Measurements from ENCODE around the gene ACOX3.
"Not testable (repeated sequence)": the region's sequence is repeated elsewhere in the genome, so short reads cannot be mapped to it uniquely, and the experiment has no call there.

ACOX3 gene
- 9.4 to 15.7 (median 11.2) reads per million in 3 donors for total RNA-seq

DNA sequence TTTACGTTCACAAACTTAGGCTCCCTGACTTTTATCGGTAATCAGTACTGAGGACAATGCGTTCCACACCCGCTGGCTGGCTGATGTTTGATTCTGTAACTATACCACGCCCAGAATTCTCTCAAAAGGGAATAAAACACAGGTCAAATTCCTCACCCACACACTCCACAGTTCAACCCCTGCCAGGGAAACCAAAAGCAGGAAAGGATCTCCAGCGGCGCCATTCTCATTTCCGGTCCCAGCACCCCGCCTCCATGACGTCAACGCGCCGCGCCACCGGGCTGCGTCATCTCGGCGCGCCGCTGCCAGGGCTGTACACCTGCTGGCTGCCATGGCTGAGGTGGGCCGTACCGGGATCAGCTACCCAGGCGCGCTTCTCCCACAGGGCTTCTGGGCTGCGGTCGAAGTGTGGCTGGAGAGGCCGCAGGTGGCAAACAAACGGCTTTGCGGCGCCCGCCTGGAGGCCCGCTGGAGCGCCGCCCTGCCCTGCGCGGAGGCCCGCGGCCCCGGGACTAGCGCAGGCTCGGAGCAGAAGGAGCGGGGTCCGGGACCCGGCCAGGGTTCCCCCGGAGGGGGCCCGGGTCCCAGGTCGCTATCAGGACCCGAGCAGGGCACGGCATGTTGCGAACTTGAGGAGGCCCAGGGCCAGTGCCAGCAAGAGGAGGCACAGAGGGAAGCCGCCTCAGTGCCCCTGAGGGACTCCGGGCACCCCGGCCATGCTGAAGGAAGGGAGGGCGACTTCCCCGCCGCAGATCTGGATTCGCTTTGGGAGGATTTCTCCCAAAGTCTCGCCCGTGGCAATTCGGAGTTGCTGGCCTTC is at the start of gene ACOX3, which contains the start of gene TRMT44:
Gene ACOX3, minus strand, starts transcription at position 232 of the 820 bp plus-strand sequence. CDS start 24,202 bp downstream, outside the sequence.
Gene TRMT44, plus strand, starts transcription at position 286 of the 820 bp plus-strand sequence. Its CDS starts 46 bp downstream, at position 332.
- peak; percentile 91 to 92 (median 92) for DNase-seq
- H3K27ac ChIP-seq (ENCODE audit: insufficient read depth, low read length, poor library complexity, severe bottlenecking), result peak within 1 kb of the TSS; percentile 90
- H3K4me1 ChIP-seq (ENCODE audit: control insufficient read depth, insufficient read depth, low read length, poor library complexity, severe bottlenecking), result peaks cover 20% of the 10 kb centered on the region
- H3K4me3 ChIP-seq (ENCODE audit: insufficient read depth, low read depth, low read length, poor library complexity, severe bottlenecking), result peak within 1 kb of the TSS; percentile 88
- no peaks in the 10 kb centered on the region for H3K27me3 ChIP-seq (replicated peaks; ENCODE audit: control insufficient read depth, insufficient read depth, low read length, poor library complexity, severe bottlenecking)
- no peaks in the 10 kb centered on the region for H3K9me3 ChIP-seq (ENCODE audit: control insufficient read depth, low read length)
- no peaks in the 10 kb centered on the region for H3K36me3 ChIP-seq (ENCODE audit: control insufficient read depth, insufficient read depth, low read length)

DNA sequence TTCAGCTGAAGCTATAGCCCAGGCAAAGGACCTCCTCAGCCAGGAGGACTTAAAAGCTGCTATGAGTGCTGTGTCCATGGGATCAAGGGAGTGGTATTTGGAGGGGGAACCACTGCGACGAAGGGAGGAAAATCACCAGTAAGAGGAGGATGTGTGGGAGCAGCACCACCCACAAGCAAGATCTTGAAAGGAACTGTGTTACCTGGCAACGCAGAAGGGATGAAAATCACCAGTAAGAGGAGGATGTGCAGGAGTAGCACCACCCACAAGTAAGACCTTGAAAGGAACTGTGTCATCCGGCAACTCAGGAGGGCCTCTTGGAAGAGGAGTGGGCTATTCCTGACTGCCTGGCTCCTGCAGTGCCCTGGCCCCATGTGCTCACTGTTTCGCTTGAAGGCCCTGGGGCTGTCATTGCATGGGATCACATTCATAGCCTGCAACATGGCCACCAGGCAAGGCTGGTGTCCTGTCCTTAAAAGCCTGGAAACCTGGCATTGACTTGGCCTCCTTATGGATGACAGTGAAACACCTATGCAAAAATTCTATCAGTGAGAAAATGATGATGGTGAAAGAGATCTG is 48.4 kb upstream of the ACOX3 start:
- Histone ChIP-seq H3K4me1 (ENCODE audit: control insufficient read depth, insufficient read depth, low read length, poor library complexity, severe bottlenecking) (no peaks in the 10 kb centered on the region), H3K27ac (ENCODE audit: insufficient read depth, low read length, poor library complexity, severe bottlenecking) (no peak overlapping the region), H3K4me3 (ENCODE audit: insufficient read depth, low read depth, low read length, poor library complexity, severe bottlenecking) (no peak overlapping the region), H3K36me3 (ENCODE audit: control insufficient read depth, insufficient read depth, low read length) (no peaks in the 10 kb centered on the region), H3K9me3 (ENCODE audit: control insufficient read depth, low read length) (no peaks in the 10 kb centered on the region), H3K27me3 (replicated peaks; ENCODE audit: control insufficient read depth, insufficient read depth, low read length, poor library complexity, severe bottlenecking) (no peaks in the 10 kb centered on the region)
- DNase-seq, result no peak

DNA sequence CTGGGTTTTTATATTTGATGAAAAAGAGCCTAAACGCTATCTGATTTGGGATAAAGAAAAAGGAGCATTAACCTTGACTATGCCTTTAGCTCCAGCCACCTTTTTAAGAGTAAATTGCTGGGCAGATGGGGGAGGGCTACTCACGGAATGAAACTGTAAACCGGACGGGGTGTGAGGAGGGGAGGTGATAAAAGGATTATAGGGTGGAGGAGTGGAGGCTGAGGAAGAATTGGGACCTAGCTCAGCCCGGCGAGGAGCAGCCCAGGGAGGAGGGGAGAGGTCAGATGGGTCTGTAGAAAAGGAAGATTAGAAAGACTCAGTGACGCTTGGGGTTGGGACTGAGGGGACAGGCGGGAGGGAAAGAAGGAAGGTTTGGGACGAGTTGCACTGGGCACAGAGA is 46.1 kb upstream of the ACOX3 start:
- not testable (repeated sequence) for H3K4me3 ChIP-seq (ENCODE audit: insufficient read depth, low read depth, low read length, poor library complexity, severe bottlenecking); DNase-seq; H3K36me3 ChIP-seq (ENCODE audit: control insufficient read depth, insufficient read depth, low read length); H3K27me3 ChIP-seq (replicated peaks; ENCODE audit: control insufficient read depth, insufficient read depth, low read length, poor library complexity, severe bottlenecking); H3K9me3 ChIP-seq (ENCODE audit: control insufficient read depth, low read length); H3K4me1 ChIP-seq (ENCODE audit: control insufficient read depth, insufficient read depth, low read length, poor library complexity, severe bottlenecking); H3K27ac ChIP-seq (ENCODE audit: insufficient read depth, low read length, poor library complexity, severe bottlenecking)

DNA sequence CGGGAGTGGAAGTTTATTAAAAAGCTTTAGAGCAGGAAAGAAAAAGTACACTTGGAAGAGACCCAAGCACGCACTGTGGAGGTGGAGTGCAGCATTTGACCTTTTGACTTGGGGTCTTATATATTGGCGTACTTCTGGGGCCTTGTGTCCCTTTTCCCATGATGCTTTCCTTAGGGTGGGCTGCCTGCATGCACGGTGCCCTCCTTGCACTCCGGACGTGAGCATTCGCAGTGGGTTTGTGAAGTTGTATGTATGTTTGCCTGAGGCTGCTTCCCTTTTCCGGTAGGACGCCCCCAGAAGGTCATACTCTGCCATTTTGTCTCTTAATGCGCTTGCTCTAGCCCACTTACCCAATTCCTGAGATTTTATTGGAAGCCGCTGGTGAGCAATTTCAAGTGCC is 39.7 kb upstream of the ACOX3 start:
- no peaks in the 10 kb centered on the region for H3K27me3 ChIP-seq (replicated peaks; ENCODE audit: control insufficient read depth, insufficient read depth, low read length, poor library complexity, severe bottlenecking)

DNA sequence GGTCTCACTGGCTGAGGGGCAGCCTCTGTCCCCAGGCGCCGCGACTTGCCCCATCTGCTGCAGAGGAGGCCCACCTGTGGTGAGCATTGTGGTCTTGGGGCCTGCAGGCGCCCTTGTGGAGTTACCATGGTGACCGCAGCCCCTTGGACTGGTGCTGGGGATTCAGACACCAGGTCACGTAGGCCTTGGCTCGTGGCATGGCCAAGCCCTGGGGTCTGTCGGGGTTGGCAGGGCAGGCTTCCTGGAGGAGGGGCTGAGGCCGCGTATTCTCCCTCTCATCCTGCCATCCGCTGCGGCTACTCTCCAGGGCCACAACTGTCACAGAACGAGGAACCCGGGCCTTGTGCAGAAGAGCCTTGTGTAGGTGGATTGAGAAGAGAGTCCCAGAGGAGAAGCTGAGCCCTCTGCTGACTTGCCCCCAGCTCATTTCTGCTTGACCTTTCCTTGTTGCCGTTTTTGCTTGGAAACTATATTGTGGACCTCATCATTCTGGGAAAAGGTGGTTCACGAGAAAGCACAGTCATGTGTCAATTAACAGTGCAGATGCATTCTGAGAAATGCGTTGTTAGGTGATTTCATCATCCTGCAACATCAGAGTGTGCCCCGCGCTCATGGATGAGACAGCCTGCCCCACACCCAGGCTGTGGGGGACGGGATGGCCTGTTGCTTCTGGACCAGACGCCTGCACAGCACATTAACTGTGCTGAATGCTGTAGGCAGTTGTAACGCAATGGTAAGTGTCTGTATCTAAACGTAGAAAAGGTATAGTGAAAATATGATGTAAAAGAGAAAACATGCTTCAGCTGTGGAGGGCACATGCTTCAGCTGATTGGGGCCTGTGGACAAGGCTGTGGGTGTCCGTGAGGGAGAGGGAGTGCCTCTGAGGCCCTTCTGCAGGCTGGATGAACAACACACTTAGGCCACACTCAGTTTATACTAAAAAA is 38.5 kb upstream of the ACOX3 start:
- no peak for DNase-seq
- Histone ChIP-seq H3K27ac (ENCODE audit: insufficient read depth, low read length, poor library complexity, severe bottlenecking) (no peak overlapping the region), H3K4me3 (ENCODE audit: insufficient read depth, low read depth, low read length, poor library complexity, severe bottlenecking) (no peak overlapping the region), H3K36me3 (ENCODE audit: control insufficient read depth, insufficient read depth, low read length) (peaks cover 16% of the 10 kb centered on the region), H3K9me3 (ENCODE audit: control insufficient read depth, low read length) (no peaks in the 10 kb centered on the region), H3K4me1 (ENCODE audit: control insufficient read depth, insufficient read depth, low read length, poor library complexity, severe bottlenecking) (no peaks in the 10 kb centered on the region), H3K27me3 (replicated peaks; ENCODE audit: control insufficient read depth, insufficient read depth, low read length, poor library complexity, severe bottlenecking) (no peaks in the 10 kb centered on the region)

More for the DNA sequence above, 39.7 kb upstream of the ACOX3 start:
- no peak overlapping the region for H3K4me3 ChIP-seq (ENCODE audit: insufficient read depth, low read depth, low read length, poor library complexity, severe bottlenecking)
- DNase-seq, result no peak
- peaks cover 11% of the 10 kb centered on the region for H3K36me3 ChIP-seq (ENCODE audit: control insufficient read depth, insufficient read depth, low read length)
- no peak overlapping the region for H3K27ac ChIP-seq (ENCODE audit: insufficient read depth, low read length, poor library complexity, severe bottlenecking)
- no peaks in the 10 kb centered on the region for H3K4me1 ChIP-seq (ENCODE audit: control insufficient read depth, insufficient read depth, low read length, poor library complexity, severe bottlenecking)
- no peaks in the 10 kb centered on the region for H3K9me3 ChIP-seq (ENCODE audit: control insufficient read depth, low read length)

DNA sequence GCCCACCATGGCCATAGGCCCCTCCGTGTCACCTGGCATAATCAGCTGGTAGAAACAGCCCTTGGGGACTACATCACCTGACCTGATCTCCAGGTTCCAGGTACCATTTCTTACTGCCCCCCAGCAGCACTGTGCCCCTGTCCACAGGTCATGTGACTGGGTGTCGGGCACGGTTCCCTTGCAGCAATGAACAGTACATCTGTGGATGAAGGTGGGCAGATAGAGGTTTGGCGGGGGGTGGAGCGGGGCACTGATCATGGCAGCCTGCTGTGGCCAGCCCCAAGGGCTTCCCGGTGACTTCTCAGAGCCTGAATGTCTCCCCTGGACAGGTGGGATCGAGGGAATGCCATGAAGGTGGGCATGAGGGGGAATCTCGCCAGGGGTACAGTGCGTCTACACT is 37.8 kb upstream of the ACOX3 start:
- DNase-seq, result no peak
- Histone ChIP-seq H3K36me3 (ENCODE audit: control insufficient read depth, insufficient read depth, low read length) (peaks cover 16% of the 10 kb centered on the region), H3K27ac (ENCODE audit: insufficient read depth, low read length, poor library complexity, severe bottlenecking) (no peak overlapping the region), H3K27me3 (replicated peaks; ENCODE audit: control insufficient read depth, insufficient read depth, low read length, poor library complexity, severe bottlenecking) (no peaks in the 10 kb centered on the region), H3K4me1 (ENCODE audit: control insufficient read depth, insufficient read depth, low read length, poor library complexity, severe bottlenecking) (no peaks in the 10 kb centered on the region), H3K4me3 (ENCODE audit: insufficient read depth, low read depth, low read length, poor library complexity, severe bottlenecking) (no peak overlapping the region), H3K9me3 (ENCODE audit: control insufficient read depth, low read length) (no peaks in the 10 kb centered on the region)

DNA sequence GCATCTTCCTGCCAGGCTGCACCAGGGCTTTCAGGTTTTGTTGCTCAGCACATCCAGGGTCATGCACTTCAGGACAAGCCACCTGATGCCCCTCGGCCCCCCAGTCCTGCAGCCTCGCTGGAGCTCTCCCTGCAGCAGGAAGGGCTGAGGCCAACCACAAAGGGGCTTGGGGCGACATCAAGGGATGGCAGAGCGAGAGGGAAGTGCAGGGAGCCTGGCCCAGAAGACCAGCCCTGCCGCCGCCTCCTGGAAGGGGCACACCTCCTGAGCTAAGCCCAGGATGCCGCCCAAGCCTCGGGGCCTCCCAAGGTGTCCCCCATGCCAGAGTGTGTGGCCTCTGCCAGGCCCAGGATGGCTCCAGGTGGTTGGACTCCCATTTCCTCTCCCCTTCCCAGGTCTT is 37.2 kb upstream of the ACOX3 start:
- Histone ChIP-seq H3K4me3 (ENCODE audit: insufficient read depth, low read depth, low read length, poor library complexity, severe bottlenecking) (no peak overlapping the region), H3K27ac (ENCODE audit: insufficient read depth, low read length, poor library complexity, severe bottlenecking) (no peak overlapping the region), H3K36me3 (ENCODE audit: control insufficient read depth, insufficient read depth, low read length) (peaks cover 16% of the 10 kb centered on the region), H3K4me1 (ENCODE audit: control insufficient read depth, insufficient read depth, low read length, poor library complexity, severe bottlenecking) (no peaks in the 10 kb centered on the region), H3K9me3 (ENCODE audit: control insufficient read depth, low read length) (no peaks in the 10 kb centered on the region), H3K27me3 (replicated peaks; ENCODE audit: control insufficient read depth, insufficient read depth, low read length, poor library complexity, severe bottlenecking) (no peaks in the 10 kb centered on the region)
- no peak for DNase-seq

DNA sequence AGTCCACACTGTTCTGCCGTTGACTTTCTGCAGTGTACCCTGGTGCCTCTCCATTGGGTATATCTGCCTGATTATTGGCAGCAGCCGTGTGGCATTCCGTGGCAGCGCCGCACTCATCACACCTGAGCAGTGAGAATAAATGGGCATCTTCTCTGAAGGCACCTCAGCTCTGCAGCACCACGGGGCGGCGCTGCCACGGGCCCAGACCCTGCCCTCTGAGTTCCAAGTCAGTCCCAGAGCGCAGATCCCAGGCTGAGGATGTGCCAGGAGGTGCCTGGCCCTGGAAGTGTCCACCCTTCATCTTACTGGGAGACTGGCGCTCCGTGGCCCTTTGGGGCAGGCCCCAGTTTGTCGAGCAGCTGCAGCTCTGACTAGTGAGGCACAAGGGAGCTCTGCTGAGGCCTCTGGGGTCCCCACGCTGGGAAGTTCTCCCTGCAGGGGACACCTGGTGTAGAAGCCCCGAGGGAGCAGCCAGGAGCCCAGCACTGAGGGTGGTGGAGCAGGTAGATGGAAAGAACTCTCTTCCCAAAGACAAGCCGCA is 36.6 kb upstream of the ACOX3 start:
- Histone ChIP-seq H3K9me3 (ENCODE audit: control insufficient read depth, low read length) (no peaks in the 10 kb centered on the region), H3K27ac (ENCODE audit: insufficient read depth, low read length, poor library complexity, severe bottlenecking) (no peak overlapping the region), H3K27me3 (replicated peaks; ENCODE audit: control insufficient read depth, insufficient read depth, low read length, poor library complexity, severe bottlenecking) (no peaks in the 10 kb centered on the region), H3K4me1 (ENCODE audit: control insufficient read depth, insufficient read depth, low read length, poor library complexity, severe bottlenecking) (no peaks in the 10 kb centered on the region), H3K36me3 (ENCODE audit: control insufficient read depth, insufficient read depth, low read length) (peaks cover 16% of the 10 kb centered on the region), H3K4me3 (ENCODE audit: insufficient read depth, low read depth, low read length, poor library complexity, severe bottlenecking) (no peak overlapping the region)
- no peak for DNase-seq

DNA sequence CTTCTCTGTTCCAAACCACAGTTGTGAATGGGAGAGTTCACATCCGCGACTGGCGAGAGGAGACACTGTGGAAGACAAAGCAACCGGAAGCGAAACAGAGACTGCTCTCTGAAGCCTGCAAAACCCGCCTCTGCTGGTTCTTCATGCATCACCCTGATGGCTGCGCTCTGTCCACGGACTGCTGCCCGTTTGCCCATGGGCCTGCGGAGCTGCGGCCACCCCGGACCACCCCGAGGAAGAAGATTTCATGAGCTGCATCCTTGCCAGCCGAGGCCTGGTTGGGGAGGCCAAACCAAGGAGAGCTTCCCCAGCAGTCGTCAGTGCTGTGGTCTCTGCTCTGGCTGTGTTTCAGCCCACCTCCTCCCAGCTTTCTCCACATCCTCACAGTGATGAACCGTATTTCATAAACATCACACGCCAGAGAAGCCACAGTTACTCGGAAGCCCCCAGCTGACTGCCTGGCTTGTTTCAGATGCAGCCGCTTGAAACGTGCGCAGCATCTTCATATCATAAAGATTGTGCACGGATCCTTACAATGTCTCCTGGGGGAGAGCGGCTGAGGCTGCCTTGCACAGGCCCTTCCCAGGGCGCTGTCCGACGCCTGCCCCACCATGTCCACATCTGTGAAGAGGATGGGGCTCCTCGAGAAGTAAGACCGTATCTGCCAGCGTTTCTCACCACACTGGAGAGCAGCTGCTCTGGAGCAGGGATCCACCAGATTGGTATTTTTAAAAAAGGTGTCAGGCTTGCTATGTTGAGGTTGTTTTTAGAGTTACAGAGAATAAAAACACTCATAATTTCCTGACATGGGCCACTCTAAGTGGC is 35.4 kb upstream of the ACOX3 start:
- H3K4me1 ChIP-seq (ENCODE audit: control insufficient read depth, insufficient read depth, low read length, poor library complexity, severe bottlenecking), result no peaks in the 10 kb centered on the region
- H3K27me3 ChIP-seq (replicated peaks; ENCODE audit: control insufficient read depth, insufficient read depth, low read length, poor library complexity, severe bottlenecking), result no peaks in the 10 kb centered on the region
- no peak overlapping the region for H3K27ac ChIP-seq (ENCODE audit: insufficient read depth, low read length, poor library complexity, severe bottlenecking)
- DNase-seq, result no peak
- peaks cover 22% of the 10 kb centered on the region for H3K36me3 ChIP-seq (ENCODE audit: control insufficient read depth, insufficient read depth, low read length)
- H3K9me3 ChIP-seq (ENCODE audit: control insufficient read depth, low read length), result no peaks in the 10 kb centered on the region
- H3K4me3 ChIP-seq (ENCODE audit: insufficient read depth, low read depth, low read length, poor library complexity, severe bottlenecking), result no peak overlapping the region

Measured in effector memory CD4-positive, alpha-beta T cell (primary cell).